PC-3 (cell line): Measurements from ENCODE around the gene PCNX3. TPM values are rescaled to one million over a fixed set of nuclear protein-coding genes. Genes with fewer than 3 reads are reported as not detected.

Experiments
- ATAC-seq: fragments of 200-7000 bp; cut with Tn5 transposase; 2 replicates; pipeline ENCODE4 v1.9.1; 2020; ENCODE audit warnings: mild to moderate bottlenecking, moderate library complexity
- BruUV-seq: library from RNA; stranded (reverse); fragments of 400-500 nt; replicated peaks from 2 replicates; lab custom pipeline; 2021; lab: Mats Ljungman, UMichigan
- CTCF ChIA-PET: fragments of 300-600 bp; sonication (Branson Sonifier 250); formaldehyde crosslinking; loops from one replicate; lab custom pipeline; 2022; ENCODE audit warnings: antibody characterized with exemption; lab: Charles Lee
- POLR2A ChIA-PET: fragments of 300-600 bp; sonication (Branson Sonifier 250); formaldehyde crosslinking; loops from one replicate; lab custom pipeline; 2022; ENCODE audit warnings: antibody characterized with exemption; ENCODE audit not compliant: unreplicated experiment; lab: Charles Lee
- DNase-seq: peaks from one replicate; pipeline ENCODE4 v3.0.0-alpha.2; 2015
- H2AFZ ChIP-seq: fragments of 300-600 bp; sonication (generic); 2 replicates; pipeline ENCODE4 v1.6.0; 2016; ENCODE audit warnings: antibody characterized with exemption, low read length
- H3F3A ChIP-seq: fragments of 300-600 bp; sonication (generic); one replicate; pipeline ENCODE4 v1.6.0; 2017; ENCODE audit warnings: antibody characterized with exemption, low read length, control low read depth, mild to moderate bottlenecking; ENCODE audit not compliant: unreplicated experiment
- H3K27ac ChIP-seq: fragments of 300-600 bp; sonication (generic); 2 replicates; pipeline ENCODE4 v1.5.1; 2016; ENCODE audit warnings: mild to moderate bottlenecking, low read length
- H3K27me3 ChIP-seq: fragments of 300-600 bp; sonication (generic); 2 replicates; pipeline ENCODE4 v1.6.1; 2016; ENCODE audit warnings: low read length, mixed read lengths
- H3K36me3 ChIP-seq: fragments of 300-600 bp; sonication (generic); 2 replicates; pipeline ENCODE4 v1.6.1; 2016; ENCODE audit warnings: low read depth, mixed run types, low read length, mixed read lengths
- H3K4me1 ChIP-seq: fragments of 300-600 bp; sonication (generic); 2 replicates; pipeline ENCODE4 v1.5.1; 2016; ENCODE audit warnings: low read length; ENCODE audit not compliant: insufficient read depth
- H3K4me2 ChIP-seq: fragments of 300-600 bp; sonication (generic); 2 replicates; pipeline ENCODE4 v1.6.0; 2016; ENCODE audit warnings: low read length
- H3K4me3 ChIP-seq: fragments of 300-600 bp; sonication (generic); 2 replicates; pipeline ENCODE4 v1.5.1; 2016; ENCODE audit warnings: mild to moderate bottlenecking, low read length, mixed read lengths
- H3K79me2 ChIP-seq: fragments of 300-600 bp; sonication (generic); 2 replicates; pipeline ENCODE4 v1.6.1; 2017; ENCODE audit warnings: low read length, mixed read lengths
- H3K9ac ChIP-seq: fragments of 300-600 bp; sonication (generic); 2 replicates; pipeline ENCODE4 v1.6.0; 2016; ENCODE audit warnings: mild to moderate bottlenecking, low read length
- H3K9me2 ChIP-seq: fragments of 300-600 bp; sonication (generic); replicated peaks from 2 replicates; pipeline ENCODE4 v1.6.1; 2016; ENCODE audit warnings: mixed run types, low read length, mixed read lengths
- H3K9me3 ChIP-seq: fragments of 300-600 bp; sonication (generic); 2 replicates; pipeline ENCODE4 v1.6.1; 2016; ENCODE audit warnings: low read length, mixed read lengths
- H4K20me1 ChIP-seq: fragments of 300-600 bp; sonication (generic); 2 replicates; pipeline ENCODE4 v1.6.1; 2016; ENCODE audit warnings: low read length, mixed read lengths
- CTCF ChIP-seq: fragments of 300-600 bp; sonication (generic); conservative IDR thresholded peaks from 2 replicates; pipeline ENCODE4 v1.5.1; 2017; ENCODE audit warnings: antibody characterized with exemption, low read depth, mild to moderate bottlenecking, low read length
- EZH2 ChIP-seq: fragments of 300-600 bp; sonication (generic); IDR thresholded peaks from one replicate; pipeline ENCODE4 v1.6.1; 2017; ENCODE audit warnings: antibody characterized with exemption, mild to moderate bottlenecking, low read length; ENCODE audit not compliant: unreplicated experiment
- EZH2phosphoT487 ChIP-seq: fragments of 300-600 bp; sonication (generic); IDR thresholded peaks from 2 replicates; pipeline ENCODE4 v1.6.1; 2018; ENCODE audit warnings: mild to moderate bottlenecking, antibody characterized with exemption, low read length, borderline replicate concordance
- intact Hi-C: fragments of 100-400 bp; cut with micrococcal nuclease; formaldehyde crosslinking; loops from 2 replicates; pipeline ENCODE4 v1.9.0; 2023
- total RNA-seq: library from RNA; depleted of rRNA; stranded (reverse); fragments of >200 nt; gene quantifications from 2 replicates; pipeline ENCODE4 v1.2.3, GENCODE V29; 2014

Gene PCNX3
- total RNA-seq, 1 experiment from 2014 or later = 53.6 TPM

GRCh38 chr11:65589444-65590239 lies 25.9 kb upstream of the PCNX3 start:
- Histone ChIP-seq H3K27ac (no peak overlapping the region), H2AFZ (no peak overlapping the region), H3K9me2 (no peaks in the 10 kb centered on the region), H3K9ac (no peak overlapping the region), H3K36me3 (peaks cover 5% of the 10 kb centered on the region), H3K4me3 (no peak overlapping the region), H3F3A (no peaks in the 10 kb centered on the region), H4K20me1 (no peaks in the 10 kb centered on the region), H3K4me1 (no peaks in the 10 kb centered on the region), H3K79me2 (no peaks in the 10 kb centered on the region), H3K4me2 (no peak overlapping the region), H3K27me3 (no peaks in the 10 kb centered on the region), H3K9me3 (no peaks in the 10 kb centered on the region)
- no peak for TF ChIP-seq EZH2phosphoT487
- TF ChIP-seq EZH2 = no peak
- TF ChIP-seq CTCF = no peak
- POLR2A ChIA-PET = no interaction called here
- CTCF ChIA-PET = no interaction called here
- intact Hi-C loops = no loop called here
- ATAC-seq (no peak), DNase-seq (no peak)
- BruUV-seq = no TSS peak

GRCh38 chr11:65590240-65590738 lies 25.3 kb upstream of the PCNX3 start:
- Histone ChIP-seq H3K9ac (no peak overlapping the region), H3K9me3 (no peaks in the 10 kb centered on the region), H3K27me3 (no peaks in the 10 kb centered on the region), H3K27ac (no peak overlapping the region), H2AFZ (no peak overlapping the region), H3F3A (no peaks in the 10 kb centered on the region), H3K36me3 (peaks cover 5% of the 10 kb centered on the region), H4K20me1 (no peaks in the 10 kb centered on the region), H3K9me2 (no peaks in the 10 kb centered on the region), H3K4me3 (no peak overlapping the region), H3K79me2 (no peaks in the 10 kb centered on the region), H3K4me2 (no peak overlapping the region), H3K4me1 (no peaks in the 10 kb centered on the region)
- TF ChIP-seq EZH2phosphoT487 = no peak
- ChIA-PET POLR2A (no interaction called here), CTCF (no interaction called here)
- ATAC-seq = no peak
- no TSS peak for BruUV-seq
- DNase-seq = no peak
- intact Hi-C loops = no loop called here

- Histone ChIP-seq H3K36me3 (no peaks in the 10 kb centered on the region; the same call in 1 of the 2 replicates), H2AFZ (no peak overlapping the region), H3K4me3 (no peak overlapping the region), H3K9me3 (no peaks in the 10 kb centered on the region), H3K79me2 (no peaks in the 10 kb centered on the region), H3K4me1 (no peaks in the 10 kb centered on the region), H3K27ac (no peak overlapping the region), H3F3A (no peaks in the 10 kb centered on the region), H3K9me2 (no peaks in the 10 kb centered on the region), H3K4me2 (no peak overlapping the region), H3K9ac (no peak overlapping the region), H4K20me1 (no peaks in the 10 kb centered on the region), H3K27me3 (no peaks in the 10 kb centered on the region)
- ChIA-PET POLR2A (no interaction called here), CTCF (no interaction called here)
- intact Hi-C loops = no loop called here
- ATAC-seq (no peak), DNase-seq (no peak)
- no TSS peak for BruUV-seq
- TF ChIP-seq EZH2 = no peak
- TF ChIP-seq EZH2phosphoT487 = no peak
- TF ChIP-seq CTCF = no peak
These were observed 23.4 kb upstream of the PCNX3 start for GRCh38 chr11:65591939-65592857.
